Psoas muscle (tissue), 8 donors: ENCODE measurements around the gene BAIAP2. TPM values are rescaled to one million over a fixed set of nuclear protein-coding genes. Genes with fewer than 3 reads are reported as not detected.

ENCODE experiments used
- ATAC-seq, 4 donors: fragments of 200-7000 bp; cut with Tn5 transposase; one replicate each; pipeline ENCODE4 v1.9.1; 2020; ENCODE audit warnings: moderate library complexity in 3 of 4, mild to moderate bottlenecking in 2 of 4
- DNase-seq, 2 donors: peaks; one replicate each; pipeline ENCODE4 v3.0.0-alpha.2; 2020
- H3K27ac ChIP-seq: fragments of 200-600 bp; one replicate; pipeline ENCODE4 v1.8.0; 2022
- H3K27me3 ChIP-seq, 3 donors: fragments of 200-600 bp in 1 of 3; one replicate each; pipeline versions ENCODE4 v1.6.1 to v1.8.0; 2013 to 2022; ENCODE audit warnings: low read length in 2 of 3, mild to moderate bottlenecking in 2 of 3, moderate library complexity in 1 of 3; ENCODE audit not compliant: insufficient read depth in 3 of 3
- H3K36me3 ChIP-seq, 2 donors: fragments of 200-600 bp in 1 of 2; one replicate each; pipeline versions ENCODE4 v1.6.1 to v1.8.0; 2013 to 2022; ENCODE audit warnings: low read depth in 1 of 2, mild to moderate bottlenecking in 1 of 2, moderate library complexity in 1 of 2; ENCODE audit not compliant: insufficient read depth in 1 of 2
- H3K4me1 ChIP-seq: fragments of 200-600 bp; one replicate; pipeline ENCODE4 v1.8.0; 2022
- H3K4me3 ChIP-seq: fragments of 200-600 bp; one replicate; pipeline ENCODE4 v1.8.0; 2022; ENCODE audit warnings: mild to moderate bottlenecking
- H3K9me3 ChIP-seq: fragments of 200-600 bp; one replicate; pipeline ENCODE4 v1.8.0; 2022
- CTCF ChIP-seq: fragments of 200-600 bp; IDR thresholded peaks from one replicate; pipeline ENCODE4 v1.8.0; 2022; ENCODE audit warnings: antibody characterized with exemption
- WGBS, 3 donors: extraction: QIAGEN DNeasy Blood & Tissue Kit; methylation state at CpG; one replicate each; pipeline versions ENCODE4 v1.1.6 to v1.1.7; 2013; 5-methylcytosine and 5-hydroxymethylcytosine counted together
- intact Hi-C, 2 donors: fragments of 100-400 bp; cut with DNase I; formaldehyde crosslinking; loops; one replicate each; pipeline versions ENCODE4 v1.11.0 to v1.14.2; 2022
- polyA plus RNA-seq, 3 donors: library from polyadenylated mRNA; stranded (reverse); fragments of 200-250 nt; gene quantifications; one replicate each; pipeline ENCODE4 v1.2.3, GENCODE V29; 2013
- total RNA-seq, 4 donors: library from RNA; stranded (reverse); fragmentation: NEBNext Ultra II Directional in 2 of 4; extraction: Animal tissue kit (Norgen Biotek cat#: 25700) in 2 of 4; gene quantifications; one replicate each; pipeline versions ENCODE4 v1.2.1 to v1.2.4, GENCODE V29; 2021 to 2023
- donor health status: healthy with polysubstance abuse.
- donor health status: DM: no; HTN: no; CAD: no; lungs with moderate emphysema.
- donor health status: Bipolar disorder and iron deficiency.
- donor health status: healthy.
- donor health status: DM: yes; HTN: yes; CAD: no.
- donor health status: DM: no; HTN: no; CAD: no.
- donor health status: DM: no; HTN: no; CAD: no.
- donor health status: DM: yes; HTN: yes; CAD: no.

BAIAP2 gene
- total and polyA plus RNA-seq, 7 donors, result 3.9 to 28.9 (median 8.6) TPM

- Histone ChIP-seq H3K27me3 (no peaks in the 10 kb centered on the region), H3K36me3 (no peaks in the 10 kb centered on the region), H3K9me3 (no peaks in the 10 kb centered on the region), H3K27ac (no peak overlapping the region), H3K4me1 (no peaks in the 10 kb centered on the region), H3K4me3 (no peak overlapping the region)
- 91 to 93% (median 92%) methylated on average over 11 to 14 of the region's 14 CpGs for WGBS, 3 donors
- intact Hi-C loops, result no loop called here
- DNase-seq, result no peak
- no peak for ATAC-seq
- no peak for TF ChIP-seq CTCF
Observed at GRCh38 chr17:81128338-81128737, 93.4 kb downstream of the BAIAP2 start.

GRCh38 chr17:81128774-81129173, 93.8 kb downstream of the BAIAP2 start:
- no peak for TF ChIP-seq CTCF
- intact Hi-C loops, result no loop called here
- no peaks in the 10 kb centered on the region for H3K27me3 ChIP-seq
- ATAC-seq, result no peak
- H3K36me3 ChIP-seq, result no peaks in the 10 kb centered on the region
- no peaks in the 10 kb centered on the region for H3K4me1 ChIP-seq
- WGBS, 3 donors, result 87 to 92% (median 89%) methylated on average over 22 to 23 of the region's 23 CpGs
- no peak for DNase-seq
- H3K27ac ChIP-seq, result no peak overlapping the region
- no peak overlapping the region for H3K4me3 ChIP-seq
- H3K9me3 ChIP-seq, result no peaks in the 10 kb centered on the region

GRCh38 chr17:81129289-81129688, 94.3 kb downstream of the BAIAP2 start:
- Histone ChIP-seq H3K27ac (no peak overlapping the region), H3K4me1 (no peaks in the 10 kb centered on the region), H3K9me3 (no peaks in the 10 kb centered on the region), H3K4me3 (no peak overlapping the region), H3K27me3 (no peaks in the 10 kb centered on the region), H3K36me3 (no peaks in the 10 kb centered on the region)
- ATAC-seq (no peak), DNase-seq (no peak)
- TF ChIP-seq CTCF, result no peak
- WGBS, 3 donors, result 95 to 96% (median 95%) methylated on average over 6 to 11 of the region's 11 CpGs
- intact Hi-C loops, result no loop called here

- intact Hi-C loops, result no loop called here
- H3K4me1 ChIP-seq, result no peaks in the 10 kb centered on the region
- whole genome bisulfite sequencing, 3 donors, result 84 to 87% (median 85%) methylated on average over 12 to 14 of the region's 14 CpGs
- no peaks in the 10 kb centered on the region for H3K27me3 ChIP-seq
- TF ChIP-seq CTCF, result no peak
- ATAC-seq, result no peak
- DNase-seq, result no peak
- H3K4me3 ChIP-seq, result no peak overlapping the region
- no peaks in the 10 kb centered on the region for H3K9me3 ChIP-seq
- no peaks in the 10 kb centered on the region for H3K36me3 ChIP-seq
- no peak overlapping the region for H3K27ac ChIP-seq
Observed at GRCh38 chr17:81129711-81130367, 94.9 kb downstream of the BAIAP2 start.
